H9 (cell line): Measurements from ENCODE around the gene FITM2. TPM values are rescaled to one million over a fixed set of nuclear protein-coding genes. Genes with fewer than 3 reads are reported as not detected.
A peak's percentile ranks its signal among the peaks of the same experiment; 100 is the strongest.

Experiments
- DNase-seq: peaks from one replicate; pipeline ENCODE4 v3.0.0-alpha.2; 2017
- H2AFZ ChIP-seq: one replicate; pipeline ENCODE4 v1.6.1; 2013; ENCODE audit warnings: mild to moderate bottlenecking, low read length, control low read depth, moderate library complexity
- H2AK5ac ChIP-seq: 2 replicates; pipeline ENCODE4 v1.6.1; 2013; ENCODE audit warnings: low read length, control low read depth, mixed read lengths; ENCODE audit not compliant: insufficient read length
- H2BK120ac ChIP-seq: one replicate; pipeline ENCODE4 v1.6.1; 2013; ENCODE audit warnings: low read depth, mild to moderate bottlenecking, low read length, control low read depth, inconsistent platforms; ENCODE audit not compliant: poor library complexity, severe bottlenecking
- H2BK12ac ChIP-seq: 2 replicates; pipeline ENCODE4 v1.6.1; 2013; ENCODE audit warnings: low read length, control low read depth, mixed read lengths, low read depth; ENCODE audit not compliant: insufficient read length
- H2BK15ac ChIP-seq: 2 replicates; pipeline ENCODE4 v1.6.1; 2013; ENCODE audit warnings: low read depth, low read length, control low read depth
- H2BK20ac ChIP-seq: one replicate; pipeline ENCODE4 v1.6.1; 2013; ENCODE audit warnings: low read depth, mild to moderate bottlenecking, low read length, control low read depth, inconsistent platforms; ENCODE audit not compliant: poor library complexity, severe bottlenecking
- H2BK5ac ChIP-seq: 2 replicates; pipeline ENCODE4 v1.6.1; 2013; ENCODE audit warnings: low read length, control low read depth, mixed read lengths; ENCODE audit not compliant: insufficient read length
- H3K14ac ChIP-seq: 2 replicates; pipeline ENCODE4 v1.6.1; 2013; ENCODE audit warnings: low read length, control low read depth; ENCODE audit not compliant: insufficient read depth
- H3K18ac ChIP-seq: 2 replicates; pipeline ENCODE4 v1.6.1; 2013; ENCODE audit warnings: low read depth, mild to moderate bottlenecking, mixed read lengths, low read length, control low read depth; ENCODE audit not compliant: insufficient read length
- H3K23ac ChIP-seq: 2 replicates; pipeline ENCODE4 v1.6.1; 2013; ENCODE audit warnings: low read length, control low read depth, mixed read lengths, low read depth; ENCODE audit not compliant: insufficient read length
- H3K23me2 ChIP-seq: 2 replicates; pipeline ENCODE4 v1.6.1; 2013; ENCODE audit warnings: low read depth, mild to moderate bottlenecking, mixed read lengths, low read length, control low read depth; ENCODE audit not compliant: insufficient read length, poor library complexity, severe bottlenecking
- H3K27ac ChIP-seq: 2 replicates; pipeline ENCODE4 v1.5.1; 2013; ENCODE audit warnings: low read length, control low read depth, mixed read lengths, low read depth; ENCODE audit not compliant: insufficient read length
- H3K27me3 ChIP-seq: 2 replicates; pipeline ENCODE4 v1.6.1; 2013; ENCODE audit warnings: low read length, control low read depth, inconsistent platforms; ENCODE audit not compliant: insufficient read depth
- H3K4ac ChIP-seq: 2 replicates; pipeline ENCODE4 v1.6.1; 2013; ENCODE audit warnings: low read depth, mild to moderate bottlenecking, control low read depth, inconsistent platforms, low read length, moderate library complexity
- H3K4me1 ChIP-seq: 2 replicates; pipeline ENCODE4 v1.6.1; 2013; ENCODE audit warnings: low read length, control low read depth, inconsistent platforms; ENCODE audit not compliant: insufficient read depth
- H3K4me2 ChIP-seq: 2 replicates; pipeline ENCODE4 v1.6.1; 2013; ENCODE audit warnings: low read length, control low read depth, mixed read lengths; ENCODE audit not compliant: insufficient read length, insufficient read depth
- H3K56ac ChIP-seq: 2 replicates; pipeline ENCODE4 v1.6.1; 2013; ENCODE audit warnings: low read depth, mild to moderate bottlenecking, mixed read lengths, low read length, control low read depth; ENCODE audit not compliant: insufficient read length
- H3K79me1 ChIP-seq: 2 replicates; pipeline ENCODE4 v1.6.1; 2013; ENCODE audit warnings: low read depth, mild to moderate bottlenecking, moderate library complexity, low read length, control low read depth, inconsistent platforms; ENCODE audit not compliant: insufficient read depth, poor library complexity, severe bottlenecking
- H3K79me2 ChIP-seq: 2 replicates; pipeline ENCODE4 v1.6.1; 2013; ENCODE audit warnings: low read length, control low read depth, inconsistent platforms; ENCODE audit not compliant: insufficient read depth
- H3K9ac ChIP-seq: 2 replicates; pipeline ENCODE4 v1.6.1; 2013; ENCODE audit warnings: low read length, control low read depth, mixed read lengths; ENCODE audit not compliant: insufficient read length; ENCODE audit errors: extremely low read depth
- H3K9me3 ChIP-seq: one replicate; pipeline ENCODE4 v1.6.1; 2013; ENCODE audit warnings: low read depth, low read length, inconsistent platforms; ENCODE audit not compliant: control insufficient read depth
- H3T11ph ChIP-seq: one replicate; pipeline ENCODE4 v1.6.1; 2013; ENCODE audit warnings: mild to moderate bottlenecking, low read length, control low read depth, inconsistent platforms
- H4K20me1 ChIP-seq: one replicate; pipeline ENCODE4 v1.6.1; 2013; ENCODE audit not compliant: control insufficient read depth, insufficient read length, insufficient read depth
- H4K5ac ChIP-seq: 2 replicates; pipeline ENCODE4 v1.6.1; 2013; ENCODE audit warnings: low read depth, mild to moderate bottlenecking, mixed read lengths, low read length, control low read depth; ENCODE audit not compliant: insufficient read length
- H4K8ac ChIP-seq: replicated peaks from 2 replicates; pipeline ENCODE4 v1.6.1; 2013; ENCODE audit warnings: low read length, control low read depth, mixed read lengths, low read depth; ENCODE audit not compliant: insufficient read length
- H4K91ac ChIP-seq: 2 replicates; pipeline ENCODE4 v1.6.1; 2013; ENCODE audit warnings: low read depth, mild to moderate bottlenecking, moderate library complexity, mixed read lengths, low read length, control low read depth; ENCODE audit not compliant: insufficient read length
- H3K27ac Mint-ChIP-seq, 3 experiments: 2 replicates in 2 of 3; 3 replicates in 1 of 3; pipeline ENCODE4 v1.8.0; 2020 to 2021; ENCODE audit warnings: mixed read lengths in 3 of 3, mild to moderate bottlenecking in 1 of 3, moderate library complexity in 1 of 3
- H3K27me3 Mint-ChIP-seq: 2 replicates; pipeline ENCODE4 v1.8.0; 2021; ENCODE audit warnings: low read depth, mild to moderate bottlenecking, moderate library complexity, mixed read lengths
- H3K36me3 Mint-ChIP-seq, 3 experiments: 2 replicates in 2 of 3; 3 replicates in 1 of 3; pipeline ENCODE4 v1.8.0; 2020 to 2021; ENCODE audit warnings: low read depth in 3 of 3, mixed read lengths in 3 of 3; ENCODE audit not compliant: insufficient read depth in 1 of 3
- H3K4me1 Mint-ChIP-seq, 2 experiments: 2 replicates each; pipeline ENCODE4 v1.8.0; 2020; ENCODE audit warnings: mixed read lengths in 2 of 2
- H3K4me3 Mint-ChIP-seq, 2 experiments: 2 replicates in 1 of 2; 3 replicates in 1 of 2; pipeline ENCODE4 v1.8.0; 2020 to 2021; ENCODE audit warnings: mild to moderate bottlenecking in 2 of 2, mixed read lengths in 2 of 2, moderate library complexity in 1 of 2
- H3K9me3 Mint-ChIP-seq, 2 experiments: 2 replicates in 1 of 2; 3 replicates in 1 of 2; pipeline ENCODE4 v1.8.0; 2020; ENCODE audit warnings: mild to moderate bottlenecking in 2 of 2, mixed read lengths in 2 of 2, moderate library complexity in 1 of 2
- WGBS: extraction: QIAGEN DNeasy Blood & Tissue Kit; methylation state at CpG from one replicate; pipeline ENCODE4 v1.1.7; 2013; ENCODE audit warnings: missing lambda C conversion rate, low lambda C conversion rate, mixed read lengths; ENCODE audit not compliant: insufficient read length; ENCODE audit errors: extremely low coverage; 5-methylcytosine and 5-hydroxymethylcytosine counted together
- total RNA-seq: library from RNA; stranded (reverse); gene quantifications from 2 replicates; pipeline ENCODE4 v1.2.1, GENCODE V29; 2021
- TF ChIP-seq, protein P1 (sequence below): fragments of 200-600 bp; sonication (generic); conservative IDR thresholded peaks from 3 replicates; pipeline ENCODE4 v1.8.0; 2021; ENCODE audit warnings: antibody characterized with exemption, mild to moderate bottlenecking

The FITM2 gene
- total RNA-seq, 1 experiment from 2014 or later: 1.7 TPM

- H3K27ac Mint-ChIP-seq: peak overlapping the region in 2 of 3 experiments; percentile 85 to 96; a peak in 4 of 7 replicates
- WGBS: no CpG with 5 or more reads among the region's 7 CpGs
- TF ChIP-seq, protein P1, sequence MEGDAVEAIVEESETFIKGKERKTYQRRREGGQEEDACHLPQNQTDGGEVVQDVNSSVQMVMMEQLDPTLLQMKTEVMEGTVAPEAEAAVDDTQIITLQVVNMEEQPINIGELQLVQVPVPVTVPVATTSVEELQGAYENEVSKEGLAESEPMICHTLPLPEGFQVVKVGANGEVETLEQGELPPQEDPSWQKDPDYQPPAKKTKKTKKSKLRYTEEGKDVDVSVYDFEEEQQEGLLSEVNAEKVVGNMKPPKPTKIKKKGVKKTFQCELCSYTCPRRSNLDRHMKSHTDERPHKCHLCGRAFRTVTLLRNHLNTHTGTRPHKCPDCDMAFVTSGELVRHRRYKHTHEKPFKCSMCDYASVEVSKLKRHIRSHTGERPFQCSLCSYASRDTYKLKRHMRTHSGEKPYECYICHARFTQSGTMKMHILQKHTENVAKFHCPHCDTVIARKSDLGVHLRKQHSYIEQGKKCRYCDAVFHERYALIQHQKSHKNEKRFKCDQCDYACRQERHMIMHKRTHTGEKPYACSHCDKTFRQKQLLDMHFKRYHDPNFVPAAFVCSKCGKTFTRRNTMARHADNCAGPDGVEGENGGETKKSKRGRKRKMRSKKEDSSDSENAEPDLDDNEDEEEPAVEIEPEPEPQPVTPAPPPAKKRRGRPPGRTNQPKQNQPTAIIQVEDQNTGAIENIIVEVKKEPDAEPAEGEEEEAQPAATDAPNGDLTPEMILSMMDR: no peak
These were observed 15.0 kb downstream of the FITM2 start for GRCh38 chr20:44296011-44296410.

More at GRCh38 chr20:44296011-44296410, 15.0 kb downstream of the FITM2 start:
- no peak overlapping the region for H4K8ac ChIP-seq
- H2BK15ac ChIP-seq: no peak overlapping the region
- H2BK5ac ChIP-seq: no peak overlapping the region
- H3K56ac ChIP-seq: no peak overlapping the region
- no peak overlapping the region for H4K91ac ChIP-seq
- H3K4ac ChIP-seq: no peak overlapping the region
- no peak overlapping the region for H2BK12ac ChIP-seq
- no peak overlapping the region for H2AK5ac ChIP-seq
- H3K23me2 ChIP-seq: no peaks in the 10 kb centered on the region
- H4K20me1 ChIP-seq: no peaks in the 10 kb centered on the region
- no peaks in the 10 kb centered on the region for H3K36me3 Mint-ChIP-seq
- no peak overlapping the region for H2AFZ ChIP-seq
- no peak overlapping the region for H3K14ac ChIP-seq
- no peak overlapping the region for H3T11ph ChIP-seq
- H3K4me1 ChIP-seq: no peaks in the 10 kb centered on the region
- H3K9me3 ChIP-seq: no peaks in the 10 kb centered on the region
- no peak overlapping the region for H3K9ac ChIP-seq
- DNase-seq: no peak
- no peak overlapping the region for H2BK120ac ChIP-seq
- H3K27me3 ChIP-seq: no peaks in the 10 kb centered on the region
- H3K79me1 ChIP-seq: no peaks in the 10 kb centered on the region
- no peak overlapping the region for H2BK20ac ChIP-seq
- no peak overlapping the region for H3K27ac ChIP-seq
- H3K23ac ChIP-seq: no peak overlapping the region
- H3K9me3 Mint-ChIP-seq: no peaks in the 10 kb centered on the region
- no peak overlapping the region for H3K4me3 Mint-ChIP-seq
- no peaks in the 10 kb centered on the region for H3K79me2 ChIP-seq
- no peak overlapping the region for H3K4me2 ChIP-seq
- no peak overlapping the region for H4K5ac ChIP-seq
- H3K18ac ChIP-seq: no peak overlapping the region
- no peaks in the 10 kb centered on the region for H3K27me3 Mint-ChIP-seq
- H3K4me1 Mint-ChIP-seq: peaks cover 2 to 3% of the 10 kb centered on the region in 2 experiments
